NCI-H774 (cell line): Measurements from ENCODE around the gene HOXC10.
A peak's percentile ranks its signal among the peaks of the same experiment; 100 is the strongest.

Experiments used
- DNase-seq: peaks from one replicate; lab custom pipeline; 2025; lab: John Stamatoyannopoulos, UW

The HOXC10 gene

GRCh38 chr12:54004063-54004840 is 19.3 kb downstream of the HOXC10 start:
- no peak for DNase-seq

GRCh38 chr12:54004841-54005530 is 20.0 kb downstream of the HOXC10 start:
- DNase-seq = no peak

DNA sequence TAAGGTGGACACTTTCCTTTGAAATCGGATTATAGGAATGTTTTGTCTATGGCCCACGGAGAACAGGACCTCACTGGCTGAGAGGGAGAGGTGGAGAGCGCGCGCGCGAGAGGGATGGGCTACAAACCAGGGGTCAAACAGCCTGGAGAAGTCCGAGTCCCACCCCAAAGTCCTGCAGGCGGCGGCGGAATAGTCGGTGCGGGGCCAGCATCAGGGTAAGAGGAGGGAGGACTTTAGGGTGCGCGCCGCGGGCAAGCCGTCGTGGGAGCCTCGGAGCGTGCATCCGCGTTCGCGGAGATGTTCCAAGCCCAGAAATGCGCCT is 20.5 kb downstream of the HOXC10 start:
- DNase-seq = no peak

- DNase-seq = peak; percentile 65
Measured at GRCh38 chr12:54005853-54006558, 21.1 kb downstream of the HOXC10 start.

- no peak for DNase-seq
Measured at GRCh38 chr12:54006559-54007220, 21.7 kb downstream of the HOXC10 start.

DNA sequence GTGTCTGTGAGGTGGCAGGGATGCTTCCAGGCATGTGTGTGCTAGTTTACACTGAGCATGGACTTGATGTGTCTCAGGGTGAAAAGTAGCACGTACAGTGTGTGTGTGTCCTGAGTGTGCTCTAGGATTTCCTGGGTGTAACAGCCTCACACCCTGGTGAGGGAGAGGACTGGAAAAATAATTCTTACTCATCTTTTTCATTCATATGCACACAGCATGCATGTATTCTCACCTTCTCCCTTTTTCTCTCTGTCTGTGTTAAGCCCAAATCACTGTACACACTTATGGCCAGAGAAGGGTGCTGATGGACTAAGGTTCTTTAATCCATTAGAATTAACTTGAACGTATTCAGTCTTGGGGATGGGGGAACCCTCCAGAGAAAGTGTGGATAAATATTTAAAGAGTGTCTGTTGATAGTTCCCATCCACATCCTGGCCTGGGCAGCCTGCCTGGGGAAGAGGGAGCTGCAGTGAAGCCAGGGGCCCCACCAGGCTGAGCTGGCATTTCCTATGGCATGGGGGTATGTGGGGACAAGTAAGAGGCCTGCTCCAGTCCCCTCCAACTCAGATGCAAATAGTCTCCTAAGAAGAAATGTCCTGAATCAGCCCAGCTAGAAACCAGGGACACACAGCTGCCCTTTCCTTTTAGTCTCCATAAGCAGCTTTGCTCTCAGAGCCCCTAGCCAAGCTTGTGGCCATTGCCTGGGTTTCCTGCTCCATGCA is 22.8 kb downstream of the HOXC10 start:
- DNase-seq = no peak

DNA sequence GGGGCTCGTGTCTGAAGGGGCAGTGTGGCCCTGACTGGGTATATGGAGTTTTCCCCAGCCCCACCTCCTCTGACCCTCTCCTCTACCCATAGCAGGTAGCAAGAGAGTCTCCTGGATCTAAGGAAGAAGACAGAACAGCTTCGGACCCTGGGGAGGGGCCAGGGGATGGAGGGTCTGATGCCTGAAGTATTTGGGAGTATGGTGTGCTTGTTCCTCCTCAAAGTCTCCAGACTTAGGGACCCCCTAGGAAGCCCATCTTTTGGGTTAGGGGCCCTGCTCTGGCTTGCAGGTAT is 23.3 kb downstream of the HOXC10 start:
- no peak for DNase-seq

- DNase-seq = no peak
Measured at GRCh38 chr12:54009171-54010052, 24.5 kb downstream of the HOXC10 start.

- no peak for DNase-seq
Measured at GRCh38 chr12:54010053-54010971, 25.4 kb downstream of the HOXC10 start.

DNA sequence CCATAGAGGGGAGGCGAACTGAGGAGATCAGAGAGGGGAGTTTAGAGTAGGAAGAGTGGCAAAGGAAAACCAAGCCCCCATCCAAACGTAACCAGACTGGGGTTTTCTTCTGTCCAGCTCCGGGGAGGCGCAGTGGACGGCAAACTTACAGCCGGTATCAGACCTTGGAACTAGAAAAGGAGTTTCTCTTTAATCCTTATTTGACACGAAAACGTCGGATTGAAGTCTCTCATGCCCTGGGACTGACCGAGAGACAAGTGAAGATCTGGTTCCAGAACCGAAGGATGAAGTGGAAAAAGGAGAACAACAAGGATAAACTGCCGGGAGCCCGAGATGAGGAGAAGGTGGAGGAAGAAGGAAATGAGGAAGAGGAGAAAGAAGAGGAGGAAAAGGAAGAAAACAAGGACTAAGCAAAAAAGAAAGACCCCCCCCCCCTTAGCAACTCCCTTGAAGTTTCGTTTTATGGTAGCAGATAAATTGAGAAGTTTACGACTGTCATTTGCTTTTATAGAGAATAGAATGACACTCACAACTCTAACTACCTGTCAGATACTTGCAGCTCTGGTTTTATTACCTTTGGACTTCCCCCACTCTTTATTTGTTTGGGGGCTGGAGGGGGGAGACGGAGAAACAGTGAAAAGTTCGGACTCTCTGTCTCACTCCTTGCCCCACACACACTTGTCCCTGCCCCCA is 26.2 kb downstream of the HOXC10 start:
- DNase-seq = no peak

DNA sequence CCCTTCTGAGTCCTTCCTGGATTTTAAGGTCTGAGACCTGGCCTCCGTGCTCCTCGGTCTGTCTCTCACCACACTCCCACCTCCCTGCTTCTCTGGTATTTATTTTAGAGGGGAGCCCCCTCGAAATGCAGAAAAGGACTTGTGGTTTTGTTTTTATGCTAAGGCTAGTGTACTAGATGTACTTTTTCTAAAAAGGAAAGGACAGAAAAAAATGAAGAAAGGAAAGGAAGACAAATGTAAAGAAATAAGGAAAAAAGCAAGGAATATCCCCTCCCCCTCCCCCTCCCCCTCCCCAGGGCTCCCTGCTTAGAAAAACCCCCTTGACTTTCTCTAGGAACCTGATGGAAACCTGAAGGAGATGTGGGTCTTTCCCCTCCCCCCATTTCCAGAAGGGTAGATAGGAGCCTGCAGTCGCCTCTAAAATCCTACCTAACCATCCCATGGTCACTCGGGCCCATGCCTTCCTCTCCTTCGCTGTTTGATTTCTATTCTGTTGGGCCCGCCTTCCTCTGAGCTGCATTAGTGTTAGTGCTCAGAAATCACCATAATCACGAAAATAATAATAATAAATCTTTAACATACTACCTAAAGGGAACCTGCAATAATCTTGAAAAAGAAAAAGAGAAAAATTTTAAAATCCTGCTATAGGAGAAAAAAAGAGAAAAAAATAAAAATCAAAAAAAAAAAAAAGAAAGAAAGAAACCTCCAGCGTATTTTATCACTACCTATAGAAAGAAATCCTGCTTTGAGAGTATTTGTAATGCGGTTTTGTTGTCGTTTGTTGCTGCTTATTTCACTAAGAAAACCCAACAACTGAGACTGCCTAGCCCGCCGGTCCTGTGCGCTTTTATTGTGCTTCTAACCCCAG is 27.0 kb downstream of the HOXC10 start:
- DNase-seq = no peak

DNA sequence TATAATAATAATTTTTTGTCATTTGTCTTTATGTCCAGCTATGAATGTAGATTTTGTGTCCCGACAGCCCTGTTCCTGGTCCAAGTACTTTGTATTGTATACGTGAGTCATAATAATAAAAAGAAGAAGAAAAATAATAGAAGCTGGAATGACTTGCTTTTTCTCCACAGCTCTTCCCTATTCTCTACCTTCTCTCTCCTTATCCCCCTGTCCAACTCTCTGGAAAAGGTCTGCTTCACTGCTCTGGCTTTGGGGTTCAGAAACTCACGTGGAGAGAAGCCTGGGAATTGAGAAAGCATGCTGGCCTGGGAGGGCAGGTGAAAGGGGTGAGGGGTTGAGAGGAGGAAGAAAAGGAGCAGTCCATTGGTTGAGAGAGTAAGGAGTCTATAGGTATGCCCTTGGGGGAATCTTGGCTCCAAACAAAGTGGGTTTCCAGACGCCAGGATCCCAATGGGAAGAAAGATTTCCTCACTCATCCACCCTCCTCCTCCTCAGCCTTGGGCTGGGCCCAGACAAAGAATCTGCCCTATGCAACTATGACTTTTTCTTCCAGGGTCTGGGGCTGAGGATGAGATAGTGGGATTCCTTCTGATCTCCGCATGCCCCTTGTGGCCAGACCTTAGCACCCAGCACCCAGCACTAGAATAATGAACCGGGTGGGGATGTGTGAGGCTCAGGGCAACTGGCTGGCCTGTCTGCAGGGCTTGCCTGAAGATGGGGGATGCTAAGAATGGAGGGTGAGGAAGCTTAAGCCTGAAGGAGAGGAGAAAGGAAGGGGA is 27.9 kb downstream of the HOXC10 start:
- no peak for DNase-seq

GRCh38 chr12:54014377-54015017 is 29.6 kb downstream of the HOXC10 start:
- DNase-seq = no peak

DNA sequence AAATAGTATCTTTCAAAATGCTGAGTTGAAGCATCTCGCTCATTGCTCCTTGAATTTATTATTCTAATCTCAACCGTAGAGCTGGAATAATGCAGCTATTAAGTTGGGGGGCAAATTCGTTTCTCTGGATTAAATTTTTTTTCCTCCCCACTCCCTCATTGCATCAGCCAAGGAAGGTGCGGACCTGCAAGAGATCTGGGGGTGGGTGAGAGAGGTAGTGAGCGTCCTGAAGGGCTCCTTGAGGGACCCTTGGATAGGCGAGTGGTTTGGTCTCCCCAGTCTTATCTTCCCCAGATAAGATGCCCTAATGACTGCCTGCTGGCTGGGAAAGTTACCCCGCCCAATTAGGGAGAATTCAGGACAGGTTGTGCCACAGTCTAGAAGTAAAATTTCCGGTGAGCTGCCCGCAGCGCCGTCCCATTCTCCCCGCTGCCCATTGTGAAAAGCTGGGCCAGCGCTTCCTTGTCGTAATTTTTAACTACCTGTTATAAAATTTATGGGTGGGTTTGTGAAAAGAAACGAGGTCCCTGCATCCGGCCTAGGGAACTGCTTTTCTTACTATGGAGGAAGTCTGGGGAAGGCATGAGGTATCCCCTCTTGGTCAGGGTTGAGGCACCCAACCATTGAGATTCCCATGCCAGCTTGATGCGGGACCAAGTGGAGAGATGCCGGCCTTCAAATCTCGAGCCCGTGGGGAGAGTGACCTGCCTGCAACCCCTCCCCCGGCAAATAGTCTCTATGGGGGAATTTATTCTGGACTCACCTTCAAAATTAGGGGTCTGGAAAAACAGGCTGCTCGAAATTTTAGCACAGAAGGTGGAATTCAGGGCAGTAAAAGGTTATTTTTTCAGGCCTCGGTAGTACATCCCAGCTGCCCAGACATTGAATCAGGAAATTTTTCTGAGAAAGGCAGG is 30.3 kb downstream of the HOXC10 start:
- DNase-seq = no peak

DNA sequence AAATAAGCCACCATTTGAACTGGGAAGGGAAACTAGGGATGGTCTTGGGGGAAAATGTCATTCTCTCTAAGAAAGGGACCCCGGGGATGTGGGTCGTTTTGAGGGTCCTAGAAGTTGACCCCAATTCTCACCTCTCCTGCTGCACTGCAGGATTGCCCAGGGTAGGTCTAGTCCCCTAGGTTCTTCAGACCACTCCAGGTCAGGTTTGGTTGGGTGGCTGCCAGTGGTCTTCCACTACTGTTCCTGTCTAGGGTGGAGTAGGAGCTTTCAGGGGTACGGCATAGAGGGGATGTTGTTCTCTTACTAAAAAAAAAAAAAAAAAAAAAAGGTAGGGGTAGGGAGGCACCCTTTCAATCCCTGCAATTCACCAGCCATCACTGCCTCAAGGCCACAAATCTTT is 31.1 kb downstream of the HOXC10 start:
- no peak for DNase-seq

DNA sequence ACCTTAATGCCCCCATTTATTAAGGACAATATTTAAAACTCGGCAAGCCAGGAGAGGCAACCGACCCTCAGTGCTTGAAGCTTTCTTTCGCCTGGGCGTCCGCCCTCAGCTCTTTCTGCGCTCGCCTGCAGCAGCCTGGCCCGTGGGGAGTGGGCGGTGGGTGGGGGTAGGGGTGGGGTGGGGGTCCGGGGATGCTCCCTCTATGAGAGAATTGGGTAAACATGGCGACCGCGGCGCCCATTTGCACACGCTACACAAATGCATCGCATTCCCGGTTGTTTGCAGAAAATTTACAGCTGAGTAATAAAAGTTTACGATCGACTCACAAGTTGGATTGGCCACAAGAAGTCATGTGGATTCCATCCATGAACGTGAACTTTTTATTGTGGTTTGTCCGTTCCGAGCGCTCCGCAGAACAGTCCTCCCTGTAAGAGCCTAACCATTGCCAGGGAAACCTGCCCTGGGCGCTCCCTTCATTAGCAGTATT is 31.6 kb downstream of the HOXC10 start:
- DNase-seq = peak; percentile 76
